Keratinocyte (primary cell): ENCODE data around the gene SMIM32.

Experiments
- CTCF ChIP-seq, 3 experiments: IDR thresholded peaks in 1 of 3; conservative IDR thresholded peaks in 1 of 3; optimal IDR thresholded peaks in 1 of 3; 2 replicates in 2 of 3; 3 replicates in 1 of 3; pipeline versions ENCODE3 to v1.5.1; 2011; ENCODE audit warnings: low read length in 3 of 3, mild to moderate bottlenecking in 3 of 3, moderate library complexity in 2 of 3, control low read depth in 1 of 3, inconsistent platforms in 1 of 3; ENCODE audit not compliant: insufficient read depth in 2 of 3; ENCODE audit errors: extremely low read depth in 1 of 3
- EZH2 ChIP-seq: IDR thresholded peaks from one replicate; pipeline ENCODE4 v1.6.1; 2012; ENCODE audit warnings: inconsistent platforms, mild to moderate bottlenecking, low read length, moderate library complexity

- TF ChIP-seq CTCF (optimal IDR thresholded peaks at IDR 0.05 in 1 of 3, IDR thresholded peaks at IDR 0.05 in 1 of 3, conservative IDR thresholded peaks at IDR 0.05 in 1 of 3; ENCODE audit: extremely low read depth in 1 of 3, insufficient read depth in 2 of 3, low read length in 3 of 3) (no peak), EZH2 (no peak)
These were observed 2.1 kb downstream of the SMIM32 start for GRCh38 chr5:136190904-136191303.
